CD4-positive, alpha-beta T cell (primary cell): ENCODE data around the gene SAE1. TPM values are rescaled to one million over a fixed set of nuclear protein-coding genes. Genes with fewer than 3 reads are reported as not detected.

Experiments used
- ATAC-seq: fragments of 200-7000 bp; cut with Tn5 transposase; one replicate; pipeline ENCODE4 v1.10.0; 2022; ENCODE audit warnings: mild to moderate bottlenecking; ENCODE audit not compliant: poor library complexity
- CTCF ChIA-PET: fragments of 350-600 bp; sonication (Branson Sonifier 250); formaldehyde crosslinking; loops from one replicate; lab custom pipeline; 2021; ENCODE audit warnings: antibody characterized with exemption, inconsistent platforms; lab: Charles Lee
- POLR2A ChIA-PET: fragments of 350-600 bp; sonication (Branson Sonifier 250); formaldehyde crosslinking; loops from one replicate; lab custom pipeline; 2021; ENCODE audit warnings: antibody characterized with exemption, inconsistent platforms; lab: Charles Lee
- DNase-seq, 14 experiments: peaks; one replicate each; pipeline ENCODE4 v3.0.0-alpha.2; 2013 to 2020; ENCODE audit warnings: mixed read lengths in 2 of 14
- H3K27ac ChIP-seq, 2 donors: one replicate each; pipeline versions ENCODE4 v1.5.1 to v1.7.0; 2013; ENCODE audit warnings: low read length in 2 of 2, low read depth in 1 of 2, mild to moderate bottlenecking in 1 of 2
- H3K27me3 ChIP-seq, 2 experiments: 1 replicate in 1 of 2; 2 replicates in 1 of 2; pipeline versions ENCODE4 v1.6.1 to v1.7.0; 2013; ENCODE audit warnings: low read length in 2 of 2, control low read depth in 1 of 2, mild to moderate bottlenecking in 1 of 2, moderate library complexity in 1 of 2; ENCODE audit not compliant: insufficient read depth in 2 of 2, control insufficient read depth in 1 of 2
- H3K36me3 ChIP-seq: one replicate; pipeline ENCODE4 v1.6.1; 2013; ENCODE audit warnings: low read length, control low read depth; ENCODE audit not compliant: insufficient read depth
- H3K4me1 ChIP-seq: one replicate; pipeline ENCODE4 v1.6.1; 2013; ENCODE audit warnings: low read length, control low read depth; ENCODE audit not compliant: insufficient read depth
- H3K4me3 ChIP-seq: one replicate; pipeline ENCODE4 v1.5.1; 2013; ENCODE audit warnings: mild to moderate bottlenecking, low read length, moderate library complexity
- H3K9me3 ChIP-seq, 2 experiments: 1 replicate in 1 of 2; 2 replicates in 1 of 2; pipeline versions ENCODE4 v1.6.1 to v1.7.0; 2013; ENCODE audit warnings: low read length in 2 of 2, mild to moderate bottlenecking in 2 of 2, control low read depth in 1 of 2, moderate library complexity in 1 of 2; ENCODE audit not compliant: control insufficient read depth in 1 of 2, insufficient read depth in 1 of 2
- H3K27ac Mint-ChIP-seq: one replicate; pipeline ENCODE4 v1.8.0; 2020; ENCODE audit warnings: mixed read lengths
- H3K27me3 Mint-ChIP-seq: one replicate; pipeline ENCODE4 v1.8.0; 2021; ENCODE audit warnings: mixed read lengths
- H3K36me3 Mint-ChIP-seq: one replicate; pipeline ENCODE4 v1.8.0; 2021; ENCODE audit warnings: low read depth, mixed read lengths
- H3K4me1 Mint-ChIP-seq: one replicate; pipeline ENCODE4 v1.8.0; 2021; ENCODE audit warnings: low read depth, mixed read lengths
- H3K4me3 Mint-ChIP-seq: one replicate; pipeline ENCODE4 v1.8.0; 2020; ENCODE audit warnings: mild to moderate bottlenecking, mixed read lengths
- H3K9me3 Mint-ChIP-seq: one replicate; pipeline ENCODE4 v1.8.0; 2020; ENCODE audit warnings: mixed read lengths
- intact Hi-C, 2 experiments: fragments of 100-400 bp; cut with DNase I in 1 of 2; cut with micrococcal nuclease in 1 of 2; formaldehyde crosslinking; loops; one replicate each; pipeline versions ENCODE4 v1.15.1 to v1.9.0; 2023 to 2025; cut with DNase I, micrococcal nuclease
- total RNA-seq, 174 experiments: library from RNA in 2 of 174; stranded (reverse) in 2 of 174; gene quantifications; one replicate each; pipeline ENCODE4 v1.2.3 and lab custom pipeline; 2021 to 2026
- TF ChIP-seq, protein P1 (sequence below): fragments of 200-600 bp; IDR thresholded peaks from one replicate; pipeline ENCODE4 v1.8.0; 2022; ENCODE audit warnings: antibody characterized with exemption, mild to moderate bottlenecking

The SAE1 gene
- total RNA-seq, 2 experiments from 2014 or later, result 29.6 to 30.9 TPM

DNA sequence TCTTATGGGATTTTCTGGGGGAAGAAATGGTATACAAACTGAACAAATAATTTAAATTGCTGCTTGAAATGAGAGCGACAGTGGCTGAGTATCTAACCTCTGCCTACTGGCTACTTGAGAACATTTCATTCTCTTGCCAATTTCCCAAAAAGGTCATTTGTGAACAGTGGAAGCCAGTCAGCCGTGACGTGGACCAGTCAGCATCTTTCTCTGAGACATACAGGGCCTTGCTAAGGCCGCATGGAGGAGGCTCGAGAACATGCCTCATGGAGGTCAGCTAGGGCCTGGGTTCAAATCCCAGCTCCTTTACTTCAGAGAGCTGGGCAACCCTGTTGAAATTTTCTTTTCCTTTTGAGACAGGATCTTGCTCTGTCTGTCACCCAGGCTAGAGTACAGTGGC, 37.4 kb upstream of the SAE1 start:
- no peaks in the 10 kb centered on the region for H3K27me3 Mint-ChIP-seq
- intact Hi-C loops, result loop anchor here in 1 of 2 experiments (2.0 kb wide), 1 partner anchor 18 kb away; no protein-coding TSS in a partner anchor
- ATAC-seq (no peak), DNase-seq (no peak)
- Histone ChIP-seq H3K27ac (peak overlapping the region in 1 of 2 donors; percentile 90), H3K27me3 (no peaks in the 10 kb centered on the region), H3K9me3 (no peaks in the 10 kb centered on the region), H3K36me3 (peaks cover 74% of the 10 kb centered on the region), H3K4me3 (no peak overlapping the region), H3K4me1 (peaks cover 44% of the 10 kb centered on the region)
- ChIA-PET CTCF (interaction anchor here (0.7 to 1.1 kb wide), 2 partner anchors 14 to 32 kb away, joined by 3 to 4 read pairs; no protein-coding TSS in a partner anchor), POLR2A (interaction anchor here (7.6 kb wide), 1 partner anchor 17 kb away, joined by 124 read pairs; the partner anchor contains the start of gene ZC3H4)
- peaks cover 70% of the 10 kb centered on the region for H3K36me3 Mint-ChIP-seq
- peaks cover 35% of the 10 kb centered on the region for H3K4me1 Mint-ChIP-seq
- no peaks in the 10 kb centered on the region for H3K9me3 Mint-ChIP-seq
- H3K27ac Mint-ChIP-seq, result peak overlapping the region; percentile 83
- no peak overlapping the region for H3K4me3 Mint-ChIP-seq
- TF ChIP-seq, protein P1, sequence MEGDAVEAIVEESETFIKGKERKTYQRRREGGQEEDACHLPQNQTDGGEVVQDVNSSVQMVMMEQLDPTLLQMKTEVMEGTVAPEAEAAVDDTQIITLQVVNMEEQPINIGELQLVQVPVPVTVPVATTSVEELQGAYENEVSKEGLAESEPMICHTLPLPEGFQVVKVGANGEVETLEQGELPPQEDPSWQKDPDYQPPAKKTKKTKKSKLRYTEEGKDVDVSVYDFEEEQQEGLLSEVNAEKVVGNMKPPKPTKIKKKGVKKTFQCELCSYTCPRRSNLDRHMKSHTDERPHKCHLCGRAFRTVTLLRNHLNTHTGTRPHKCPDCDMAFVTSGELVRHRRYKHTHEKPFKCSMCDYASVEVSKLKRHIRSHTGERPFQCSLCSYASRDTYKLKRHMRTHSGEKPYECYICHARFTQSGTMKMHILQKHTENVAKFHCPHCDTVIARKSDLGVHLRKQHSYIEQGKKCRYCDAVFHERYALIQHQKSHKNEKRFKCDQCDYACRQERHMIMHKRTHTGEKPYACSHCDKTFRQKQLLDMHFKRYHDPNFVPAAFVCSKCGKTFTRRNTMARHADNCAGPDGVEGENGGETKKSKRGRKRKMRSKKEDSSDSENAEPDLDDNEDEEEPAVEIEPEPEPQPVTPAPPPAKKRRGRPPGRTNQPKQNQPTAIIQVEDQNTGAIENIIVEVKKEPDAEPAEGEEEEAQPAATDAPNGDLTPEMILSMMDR, result no peak

DNA sequence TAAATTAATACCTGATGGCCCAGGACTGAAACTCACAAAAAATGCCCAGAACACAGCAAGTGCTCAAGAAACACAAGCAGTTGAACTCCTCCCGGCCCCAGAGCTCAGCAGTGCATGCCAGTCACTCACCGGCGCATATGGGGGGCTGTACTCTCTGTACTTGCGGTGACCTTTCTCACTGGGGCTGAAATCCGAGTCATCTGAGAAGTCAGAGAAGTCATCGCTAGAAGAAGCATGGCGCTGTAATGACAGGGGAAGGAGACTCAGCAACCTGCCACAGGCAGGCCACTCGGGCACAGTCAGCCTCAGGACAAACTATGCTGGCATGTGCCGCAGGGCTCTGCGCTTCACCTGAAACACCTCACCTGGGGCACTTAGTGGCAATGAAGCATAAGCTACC, 36.8 kb upstream of the SAE1 start:
- TF ChIP-seq, protein P1, result no peak
- Histone ChIP-seq H3K4me3 (no peak overlapping the region), H3K27me3 (no peaks in the 10 kb centered on the region), H3K36me3 (peaks cover 69% of the 10 kb centered on the region), H3K4me1 (peaks cover 45% of the 10 kb centered on the region), H3K9me3 (no peaks in the 10 kb centered on the region), H3K27ac (peak overlapping the region in 1 of 2 donors; percentile 90)
- ATAC-seq (no peak), DNase-seq (no peak)
- peak overlapping the region; percentile 83 for H3K27ac Mint-ChIP-seq
- no peaks in the 10 kb centered on the region for H3K9me3 Mint-ChIP-seq
- POLR2A ChIA-PET, result interaction anchor here (7.6 kb wide), 1 partner anchor 17 kb away, joined by 124 read pairs; the partner anchor contains the start of gene ZC3H4
- H3K36me3 Mint-ChIP-seq, result peaks cover 70% of the 10 kb centered on the region
- CTCF ChIA-PET, result interaction anchor here (0.7 to 1.3 kb wide), 3 partner anchors 14 to 32 kb away, joined by 3 to 4 read pairs (median 4); no protein-coding TSS in a partner anchor
- H3K4me3 Mint-ChIP-seq, result no peak overlapping the region
- H3K4me1 Mint-ChIP-seq, result peaks cover 39% of the 10 kb centered on the region
- no peaks in the 10 kb centered on the region for H3K27me3 Mint-ChIP-seq
- intact Hi-C loops, result loop anchor here (2.0 kb wide), 1 partner anchor 17 kb away; no protein-coding TSS in a partner anchor

GRCh38 chr19:47094557-47095475, 35.8 kb upstream of the SAE1 start:
- Histone ChIP-seq H3K36me3 (peaks cover 64% of the 10 kb centered on the region), H3K4me3 (peak overlapping the region; percentile 23), H3K27me3 (no peaks in the 10 kb centered on the region), H3K9me3 (no peaks in the 10 kb centered on the region), H3K4me1 (peaks cover 49% of the 10 kb centered on the region), H3K27ac (peak overlapping the region; percentile 70 to 90)
- H3K36me3 Mint-ChIP-seq, result peaks cover 62% of the 10 kb centered on the region
- peak; percentile 73 for ATAC-seq
- H3K9me3 Mint-ChIP-seq, result no peaks in the 10 kb centered on the region
- ChIA-PET CTCF (interaction anchor here (1.3 kb wide), 1 partner anchor 15 kb away, joined by 4 read pairs; no protein-coding TSS in a partner anchor), POLR2A (interaction anchor here (1.0 to 7.6 kb wide), 2 partner anchors 15 to 16 kb away, joined by 5 to 124 read pairs; partner anchors contain the start of gene ZC3H4)
- no peaks in the 10 kb centered on the region for H3K27me3 Mint-ChIP-seq
- no peak overlapping the region for H3K4me3 Mint-ChIP-seq
- intact Hi-C loops, result loop anchor here in 1 of 2 experiments (2.0 kb wide), 1 partner anchor 16 kb away; no protein-coding TSS in a partner anchor
- peak overlapping the region; percentile 83 for H3K27ac Mint-ChIP-seq
- TF ChIP-seq, protein P1, result no peak
- DNase-seq, result peak in 10 of 14 experiments; percentile 7 to 73 (median 30)
- peaks cover 41% of the 10 kb centered on the region for H3K4me1 Mint-ChIP-seq
